Motor neuron (in vitro differentiated cells): Measurements from ENCODE around the gene SPEN. TPM values are rescaled to one million over a fixed set of nuclear protein-coding genes. Genes with fewer than 3 reads are reported as not detected.

Experiments used
- ATAC-seq, 8 experiments: fragments of 200-7000 bp; cut with Tn5 transposase; replicated peaks in 6 of 8; 2 replicates each; pipeline ENCODE4 v1.8.0; 2021; ENCODE audit warnings: mild to moderate bottlenecking in 8 of 8, moderate library complexity in 8 of 8
- H3K27ac ChIP-seq, 2 donors: fragments of 250-450 bp; sonication (Bioruptor Pico); 2 replicates each; pipeline ENCODE4 v1.9.0; 2021; ENCODE audit warnings: antibody characterized with exemption in 2 of 2, mild to moderate bottlenecking in 2 of 2, moderate library complexity in 1 of 2
- H3K4me1 ChIP-seq, 2 donors: fragments of 250-450 bp; sonication (Bioruptor Pico); replicated peaks in 1 of 2; 2 replicates each; pipeline ENCODE4 v1.6.1; 2021; ENCODE audit warnings: antibody characterized with exemption in 2 of 2, mild to moderate bottlenecking in 2 of 2, moderate library complexity in 1 of 2
- H3K4me3 ChIP-seq, 5 donors: fragments of 250-450 bp; sonication (Bioruptor Pico); 2 replicates each; pipeline ENCODE4 v1.9.0; 2021; ENCODE audit warnings: antibody characterized with exemption in 5 of 5, mild to moderate bottlenecking in 5 of 5, moderate library complexity in 4 of 5
- WGBS, 10 experiments: fragments of 450-650 bp; shearing (Covaris generic); methylation state at CpG; one replicate each; pipeline ENCODE4 v1.0.0; 2022; 5-methylcytosine and 5-hydroxymethylcytosine counted together
- in situ Hi-C, 9 experiments: fragments of 400-800 bp; cut with MboI; loops; one replicate each; pipeline ENCODE4 v1.15.0; 2021; ENCODE audit warnings: low sequenced_read_pairs in 9 of 9, low pct_unique_long_range_greater_than_20kb in 2 of 9; ENCODE audit not compliant: unreplicated experiment in 9 of 9
- total RNA-seq, 8 experiments: library from RNA; unstranded; fragments of 300-600 nt; gene quantifications; 2 replicates each; pipeline versions ENCODE4 v1.2.3 to v1.2.4, GENCODE V29; 2022

The SPEN gene
- total RNA-seq, 8 experiments from 2014 or later: 10.0 to 69.9 (median 44.0) TPM

- ATAC-seq: no peak
- no peak overlapping the region for H3K27ac ChIP-seq
- in situ Hi-C loops: loop anchor here in 2 of 9 experiments (25.0 kb wide), 1 partner anchor 177 kb away; the partner anchor contains the start of gene UQCRHL (in 2 of the 2)
- H3K4me1 ChIP-seq: no peaks in the 10 kb centered on the region
- WGBS, 10 experiments: 80 to 87% (median 84%) methylated on average over 1 to 8 of the region's 9 CpGs; no CpG with 5 or more reads in 4 of the 10 experiments
- no peak overlapping the region for H3K4me3 ChIP-seq
These were observed 142.3 kb downstream of the SPEN start for GRCh38 chr1:15989776-15990175.

Other genes starting within 250 kb of the SPEN start
- 10 to 100 TPM; 11.1 to 47.4 (median 17.0) TPM for gene DDI2, start 230.2 kb upstream of the SPEN start, total RNA-seq
- gene PLEKHM2, start 163.4 kb upstream of the SPEN start, total RNA-seq: 10 to 100 TPM; 23.7 to 45.7 (median 33.4) TPM
- 1 to 10 TPM in 4 of 8 experiments, under 1 TPM in 4; 0.49 to 1.5 (median 1.0) TPM for gene SLC25A34, start 111.4 kb upstream of the SPEN start, total RNA-seq
- gene TMEM82, start 105.2 kb upstream of the SPEN start, total RNA-seq: under 1 TPM in 1 of 8 experiments, not detected in 7; 0.28 TPM
- 10 to 100 TPM in 3 of 8 experiments, 1 to 10 TPM in 5; 2.0 to 35.1 (median 9.6) TPM for gene FBLIM1, start 88.9 kb upstream of the SPEN start, total RNA-seq
- 1 to 10 TPM; 2.7 to 7.2 (median 5.9) TPM for gene UQCRHL, start 40.1 kb upstream of the SPEN start, total RNA-seq
- 10 to 100 TPM; 18.2 to 48.9 (median 38.4) TPM for gene ZBTB17, start 128.4 kb downstream of the SPEN start, total RNA-seq
- under 1 TPM in 7 of 8 experiments, not detected in 1; 0.05 to 0.52 (median 0.15) TPM for gene SRARP, start 156.5 kb downstream of the SPEN start, total RNA-seq
- gene HSPB7, start 170.3 kb downstream of the SPEN start, total RNA-seq: 1 to 10 TPM in 1 of 8 experiments, under 1 TPM in 7; 0.11 to 1.6 (median 0.47) TPM
- gene CLCNKA, start 174.3 kb downstream of the SPEN start, total RNA-seq: under 1 TPM in 2 of 8 experiments, not detected in 6; 0.04 to 0.35 TPM
- under 1 TPM in 5 of 8 experiments, not detected in 3; 0.09 to 0.43 (median 0.21) TPM for gene CLCNKB, start 196.1 kb downstream of the SPEN start, total RNA-seq
- 1 to 10 TPM in 5 of 8 experiments, under 1 TPM in 2, not detected in 1; 0.20 to 3.6 (median 1.1) TPM for gene FAM131C, start 225.9 kb downstream of the SPEN start, total RNA-seq